H1 (cell line): ENCODE results near the gene DDI2. TPM values are rescaled to one million over a fixed set of nuclear protein-coding genes. Genes with fewer than 3 reads are reported as not detected.

ENCODE experiments used
- CTCF ChIA-PET: fragments of 300-600 bp; sonication (Branson Sonifier 250); formaldehyde crosslinking; loops from one replicate; lab custom pipeline; 2021; ENCODE audit not compliant: partially characterized antibody; lab: Charles Lee
- POLR2A ChIA-PET: fragments of 300-600 bp; sonication (Branson Sonifier 250); formaldehyde crosslinking; loops from one replicate; lab custom pipeline; 2021; ENCODE audit warnings: inconsistent platforms; ENCODE audit not compliant: partially characterized antibody; lab: Charles Lee
- DNase-seq, 2 experiments: peaks; one replicate each; pipeline versions ENCODE4 v3.0.0 to v3.0.0-alpha.2; 2010 to 2022; ENCODE audit warnings: low spot score in 2 of 2, low read depth in 1 of 2, mixed read lengths in 1 of 2
- FAIRE-seq: peaks from 2 replicates; lab custom pipeline; 2011; peaks lifted over from hg19 to GRCh38; lab: Jason Lieb, UNC
- H2AFZ ChIP-seq: 2 replicates; pipeline ENCODE4 v1.8.1; 2012; ENCODE audit warnings: low read length, inconsistent platforms
- H2AK5ac ChIP-seq: 2 replicates; pipeline ENCODE4 v1.6.1; 2013; ENCODE audit warnings: low read depth, low read length
- H2BK120ac ChIP-seq: replicated peaks from 2 replicates; pipeline ENCODE3; 2013; ENCODE audit warnings: low read depth, low read length, inconsistent platforms
- H2BK12ac ChIP-seq: 2 replicates; pipeline ENCODE4 v1.6.1; 2013; ENCODE audit warnings: low read depth, low read length
- H2BK15ac ChIP-seq: 2 replicates; pipeline ENCODE4 v1.6.1; 2013; ENCODE audit warnings: low read length
- H2BK20ac ChIP-seq: 2 replicates; pipeline ENCODE4 v1.6.1; 2013; ENCODE audit warnings: low read length
- H2BK5ac ChIP-seq: 2 replicates; pipeline ENCODE4 v1.6.1; 2013; ENCODE audit warnings: low read depth, low read length
- H3K14ac ChIP-seq: 2 replicates; pipeline ENCODE4 v1.6.1; 2013; ENCODE audit warnings: inconsistent platforms; ENCODE audit not compliant: insufficient read length
- H3K18ac ChIP-seq: 2 replicates; pipeline ENCODE4 v1.6.1; 2013; ENCODE audit warnings: low read length; ENCODE audit errors: extremely low read depth
- H3K23ac ChIP-seq: 2 replicates; pipeline ENCODE4 v1.6.1; 2013; ENCODE audit warnings: inconsistent platforms; ENCODE audit not compliant: insufficient read length
- H3K23me2 ChIP-seq: 2 replicates; pipeline ENCODE4 v1.6.1; 2013; ENCODE audit warnings: low read depth, low read length
- H3K27ac ChIP-seq: 2 replicates; pipeline ENCODE4 v1.6.1; 2011; ENCODE audit warnings: low read depth, low read length, inconsistent platforms
- H3K27me3 ChIP-seq, 4 experiments: replicated peaks in 1 of 4; 1 replicate in 1 of 4; 2 replicates in 3 of 4; pipeline versions ENCODE4 v1.6.1 to v1.8.1; 2011 to 2013; ENCODE audit warnings: low read length in 3 of 4, mild to moderate bottlenecking in 3 of 4, inconsistent platforms in 2 of 4, mixed read lengths in 2 of 4, moderate library complexity in 1 of 4; ENCODE audit not compliant: control insufficient read depth in 3 of 4, insufficient read depth in 3 of 4; ENCODE audit errors: extremely low read depth in 1 of 4
- H3K36me3 ChIP-seq, 4 experiments: 2 replicates each; pipeline versions ENCODE4 v1.6.1 to v1.8.1; 2011 to 2013; ENCODE audit warnings: mild to moderate bottlenecking in 4 of 4, low read length in 3 of 4, moderate library complexity in 2 of 4, control low read depth in 1 of 4, inconsistent platforms in 1 of 4; ENCODE audit not compliant: insufficient read depth in 4 of 4, control insufficient read depth in 2 of 4
- H3K4ac ChIP-seq: replicated peaks from 2 replicates; pipeline ENCODE3; 2013; ENCODE audit warnings: low read length, low read depth, mixed read lengths, inconsistent platforms; ENCODE audit not compliant: insufficient read length
- H3K4me1 ChIP-seq, 4 experiments: replicated peaks in 1 of 4; 1 replicate in 1 of 4; 2 replicates in 3 of 4; pipeline versions ENCODE4 v1.6.1 to v1.8.1; 2011 to 2013; ENCODE audit warnings: low read length in 3 of 4, inconsistent platforms in 2 of 4, mixed read lengths in 1 of 4; ENCODE audit not compliant: insufficient read depth in 4 of 4, control insufficient read depth in 3 of 4
- H3K4me2 ChIP-seq, 2 experiments: 2 replicates each; pipeline versions ENCODE4 v1.6.1 to v1.8.1; 2011 to 2013; ENCODE audit warnings: low read depth in 2 of 2, low read length in 2 of 2, control low read depth in 1 of 2, inconsistent platforms in 1 of 2, mild to moderate bottlenecking in 1 of 2; ENCODE audit not compliant: insufficient read depth in 1 of 2
- H3K4me3 ChIP-seq, 4 experiments: fragments of 200-600, 300-600 bp in 1 of 4; sonication (generic), shearing (Covaris generic), sonication (Bioruptor Twin) in 1 of 4; 2 replicates each; pipeline versions ENCODE4 v1.5.1 to v1.8.1; 2011 to 2016; ENCODE audit warnings: low read length in 4 of 4, low read depth in 3 of 4, control low read depth in 2 of 4, inconsistent platforms in 2 of 4, mild to moderate bottlenecking in 2 of 4, mixed read lengths in 1 of 4, moderate library complexity in 1 of 4; ENCODE audit not compliant: insufficient read depth in 2 of 4; ENCODE audit errors: extremely low read depth in 1 of 4
- H3K56ac ChIP-seq: replicated peaks from 2 replicates; pipeline ENCODE3; 2013; ENCODE audit warnings: low read depth, mild to moderate bottlenecking, mixed read lengths, low read length, inconsistent platforms; ENCODE audit not compliant: insufficient read length
- H3K79me1 ChIP-seq: 2 replicates; pipeline ENCODE4 v1.6.1; 2013; ENCODE audit warnings: low read depth, low read length, control low read depth
- H3K79me2 ChIP-seq, 2 experiments: 2 replicates each; pipeline versions ENCODE4 v1.6.1 to v1.8.1; 2012 to 2013; ENCODE audit warnings: low read length in 2 of 2, mild to moderate bottlenecking in 2 of 2, inconsistent platforms in 1 of 2; ENCODE audit not compliant: insufficient read depth in 2 of 2, control insufficient read depth in 1 of 2
- H3K9ac ChIP-seq, 4 experiments: replicated peaks in 1 of 4; 1 replicate in 1 of 4; 2 replicates in 3 of 4; pipeline versions ENCODE4 v1.6.1 to v1.8.1; 2011 to 2013; ENCODE audit warnings: low read depth in 3 of 4, low read length in 3 of 4, control low read depth in 2 of 4, mild to moderate bottlenecking in 2 of 4, moderate library complexity in 2 of 4, inconsistent platforms in 1 of 4; ENCODE audit errors: extremely low read depth in 1 of 4
- H3K9me3 ChIP-seq, 2 experiments: 2 replicates each; pipeline versions ENCODE4 v1.6.1 to v1.8.1; 2012 to 2013; ENCODE audit warnings: mild to moderate bottlenecking in 2 of 2, moderate library complexity in 2 of 2, control low read depth in 1 of 2, inconsistent platforms in 1 of 2, low read depth in 1 of 2, low read length in 1 of 2, mixed read lengths in 1 of 2; ENCODE audit not compliant: insufficient read depth in 2 of 2
- H4K20me1 ChIP-seq, 2 experiments: replicated peaks in 1 of 2; 2 replicates each; pipeline versions ENCODE3 to v1.8.1; 2011 to 2013; ENCODE audit warnings: inconsistent platforms in 2 of 2, low read length in 2 of 2, mild to moderate bottlenecking in 1 of 2; ENCODE audit not compliant: insufficient read depth in 2 of 2, control insufficient read depth in 1 of 2
- H4K5ac ChIP-seq: 2 replicates; pipeline ENCODE4 v1.6.1; 2013; ENCODE audit warnings: low read length, low read depth, mixed read lengths, inconsistent platforms; ENCODE audit not compliant: insufficient read length
- H4K8ac ChIP-seq: 2 replicates; pipeline ENCODE4 v1.8.0; 2013; ENCODE audit warnings: mild to moderate bottlenecking, moderate library complexity, low read length, inconsistent platforms; ENCODE audit not compliant: insufficient read depth; ENCODE audit errors: extremely low read depth
- H4K91ac ChIP-seq: replicated peaks from 2 replicates; pipeline ENCODE3; 2013; ENCODE audit warnings: low read length, mixed read lengths, inconsistent platforms; ENCODE audit not compliant: insufficient read length
- BCL11A ChIP-seq, 2 experiments: IDR thresholded peaks; one replicate each; pipeline ENCODE4 v1.6.1; 2011; ENCODE audit warnings: low read depth in 2 of 2, low read length in 2 of 2, mild to moderate bottlenecking in 2 of 2
- CBX8 ChIP-seq: fragments of 300-800, 300-1000 bp; sonication (generic); IDR thresholded peaks from 2 replicates; pipeline ENCODE4 v1.7.1; 2016; ENCODE audit warnings: low read depth, low read length, borderline replicate concordance
- CHD1 ChIP-seq: IDR thresholded peaks from 2 replicates; pipeline ENCODE4 v1.6.1; 2012; ENCODE audit warnings: low read depth, low read length, improper control_type of control experiment
- KDM1A ChIP-seq: fragments of 200-600, 300-600 bp; sonication (generic); IDR thresholded peaks from 2 replicates; pipeline ENCODE4 v1.7.1; 2016; ENCODE audit warnings: mild to moderate bottlenecking, low read length, borderline replicate concordance
- KDM4A ChIP-seq: IDR thresholded peaks from one replicate; pipeline ENCODE4 v1.7.1; 2012; ENCODE audit warnings: low read depth, mild to moderate bottlenecking, moderate library complexity, low read length, inconsistent platforms; ENCODE audit not compliant: severe bottlenecking
- MAFK ChIP-seq: IDR thresholded peaks from 2 replicates; pipeline ENCODE4 v1.6.1; 2012; ENCODE audit warnings: low read depth, mild to moderate bottlenecking, improper control_type of control experiment, low read length
- MAX ChIP-seq: IDR thresholded peaks from 2 replicates; pipeline ENCODE4 v1.6.1; 2012; ENCODE audit warnings: inconsistent platforms
- PHF8 ChIP-seq: fragments of 200-600 bp; sonication (generic); conservative IDR thresholded peaks from 2 replicates; pipeline ENCODE4 v1.7.1; 2012; ENCODE audit warnings: low read depth, mild to moderate bottlenecking, inconsistent platforms, low read length, moderate library complexity
- POLR2AphosphoS5 ChIP-seq: IDR thresholded peaks from 2 replicates; pipeline ENCODE4 v1.6.1; 2011; ENCODE audit warnings: low read depth, low read length
- RBBP5 ChIP-seq: IDR thresholded peaks from 2 replicates; pipeline ENCODE4 v1.7.1; 2012; ENCODE audit warnings: low read depth, mild to moderate bottlenecking, inconsistent platforms, low read length, moderate library complexity, borderline replicate concordance
- SIN3A ChIP-seq, 2 experiments: IDR thresholded peaks in 1 of 2; conservative IDR thresholded peaks in 1 of 2; 2 replicates each; pipeline ENCODE4 v1.6.1; 2011 to 2012; ENCODE audit warnings: low read length in 2 of 2, improper control_type of control experiment in 1 of 2, low read depth in 1 of 2, mild to moderate bottlenecking in 1 of 2
- SP4 ChIP-seq: IDR thresholded peaks from 2 replicates; pipeline ENCODE4 v1.6.1; 2012; ENCODE audit warnings: low read length, inconsistent platforms
- TCF12 ChIP-seq: IDR thresholded peaks from 2 replicates; pipeline ENCODE4 v1.6.1; 2011; ENCODE audit warnings: low read depth, mild to moderate bottlenecking, low read length
- ZNF274 ChIP-seq: IDR thresholded peaks from 2 replicates; pipeline ENCODE4 v1.7.0; 2012; ENCODE audit warnings: low read length, borderline replicate concordance; ENCODE audit errors: extremely low read depth
- WGBS, 2 experiments: shearing (Covaris generic) in 1 of 2; methylation state at CpG; one replicate each; pipeline versions ENCODE4 v1.1.6 to v1.1.7; 2013 to 2015; ENCODE audit warnings: low lambda C conversion rate in 2 of 2, mixed read lengths in 2 of 2, inconsistent platforms in 1 of 2, low coverage in 1 of 2, missing lambda C conversion rate in 1 of 2; ENCODE audit not compliant: insufficient replicate concordance in 2 of 2, insufficient coverage in 1 of 2, insufficient read length in 1 of 2; ENCODE audit errors: extremely low coverage in 1 of 2, missing lambda C conversion rate in 1 of 2; 5-methylcytosine and 5-hydroxymethylcytosine counted together
- polyA plus RNA-seq, 7 experiments: library from polyadenylated mRNA; depleted of rRNA in 3 of 7; stranded (reverse) in 5 of 7; unstranded in 2 of 7; fragments of >200 nt in 5 of 7; fragments of 200-250 nt in 2 of 7; gene quantifications; 1 replicate in 5 of 7; 2 replicates in 1 of 7; 4 replicates in 1 of 7; pipeline versions ENCODE4 v1.2.1 to v1.2.3, GENCODE V29; 2011 to 2013; ENCODE audit warnings: missing spikeins in 2 of 7, mixed read lengths in 2 of 7
- total RNA-seq: library from RNA; stranded (reverse); fragmentation: NEBNext Ultra II Directional; extraction: Animal tissue kit (Norgen Biotek cat#: 25700); gene quantifications from 2 replicates; pipeline ENCODE4 v1.2.1, GENCODE V29; 2021

DDI2 gene
- total and polyA plus RNA-seq, 2 of the 8 experiments (the other 6 are each of a cell fraction or from before 2014, with no cell fraction given): 7.7 to 38.3 TPM

DNA sequence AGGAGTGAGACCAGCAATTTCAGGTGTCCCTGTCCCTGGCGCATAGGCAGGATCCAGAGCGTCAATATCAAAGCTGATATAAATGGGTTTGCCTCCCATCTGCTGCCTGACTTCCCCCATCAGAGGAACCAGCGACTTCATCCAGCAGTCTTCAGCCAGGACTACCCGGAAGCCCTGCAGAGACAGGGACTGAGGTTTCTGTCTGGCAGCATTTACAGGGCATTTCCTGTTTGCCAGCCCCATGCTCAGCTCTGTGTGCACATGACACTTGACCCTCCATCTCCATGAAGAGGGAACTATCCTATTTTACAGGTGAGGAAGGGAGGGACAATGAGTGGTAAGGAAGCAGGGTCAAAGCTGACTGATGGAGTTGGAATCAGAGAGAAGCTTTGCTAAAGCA lies 39.6 kb upstream of the DDI2 start:
- H2BK15ac ChIP-seq: no peak overlapping the region
- H3K27ac ChIP-seq: no peak overlapping the region
- H2BK5ac ChIP-seq: no peak overlapping the region
- peaks cover 2% of the 10 kb centered on the region in 2 experiments for H4K20me1 ChIP-seq
- H3K4me3 ChIP-seq: no peak overlapping the region
- H2BK12ac ChIP-seq: no peak overlapping the region
- H3K79me2 ChIP-seq: no peaks in the 10 kb centered on the region
- no peak overlapping the region; a peak in 1 of 7 replicates for H3K9ac ChIP-seq
- no peak overlapping the region for H3K56ac ChIP-seq
- H3K36me3 ChIP-seq: peaks cover 0 to 3% (median 0%) of the 10 kb centered on the region in 4 experiments; a peak in 1 of 8 replicates
- H3K18ac ChIP-seq: no peak overlapping the region
- H3K23ac ChIP-seq: no peak overlapping the region
- H4K8ac ChIP-seq: no peak overlapping the region
- H4K91ac ChIP-seq: no peak overlapping the region
- H3K4me2 ChIP-seq: no peak overlapping the region
- H3K4me1 ChIP-seq: no peaks in the 10 kb centered on the region
- no peaks in the 10 kb centered on the region; the same call in 1 of the 2 replicates for H3K23me2 ChIP-seq
- H2BK20ac ChIP-seq: no peak overlapping the region
- no peak overlapping the region for H2AFZ ChIP-seq
- 76% methylated on average over 4 of the region's 4 CpGs; no CpG with 5 or more reads in 1 of the 2 experiments for WGBS, 2 experiments
- no peak overlapping the region for H2BK120ac ChIP-seq
- H3K27me3 ChIP-seq: no peaks in the 10 kb centered on the region
- no peak overlapping the region for H4K5ac ChIP-seq
- no peak overlapping the region for H2AK5ac ChIP-seq
- DNase-seq (no peak), FAIRE-seq (no peak)
- H3K4ac ChIP-seq: no peak overlapping the region
- no peaks in the 10 kb centered on the region for H3K79me1 ChIP-seq
- CTCF ChIA-PET: no interaction called here
- H3K14ac ChIP-seq: no peak overlapping the region
- H3K9me3 ChIP-seq: no peaks in the 10 kb centered on the region
- POLR2A ChIA-PET: interaction anchor here (0.8 to 1.2 kb wide), 2 partner anchors 10 to 164 kb away, joined by 3 read pairs; no protein-coding TSS in a partner anchor
- TF ChIP-seq BCL11A (IDR thresholded peaks at IDR 0.05; ENCODE audit: low read depth in 2 of 2, low read length in 2 of 2) (no peak), SIN3A (conservative IDR thresholded peaks at IDR 0.05 in 1 of 2, IDR thresholded peaks at IDR 0.05 in 1 of 2; ENCODE audit: low read depth in 1 of 2, low read length in 2 of 2) (no peak), TCF12 (no peak), KDM4A (no peak), CBX8 (no peak), MAX (no peak), RBBP5 (no peak), POLR2AphosphoS5 (no peak), PHF8 (no peak), ZNF274 (no peak), MAFK (no peak), CHD1 (no peak), KDM1A (no peak), SP4 (no peak)
